GM12878 (cell line): Measurements from ENCODE around the gene MYCN. TPM values are rescaled to one million over a fixed set of nuclear protein-coding genes. Genes with fewer than 3 reads are reported as not detected.

Source experiments
- ATAC-seq: fragments of 200-7000 bp; cut with Tn5 transposase; 3 replicates; pipeline ENCODE4 v1.9.1; 2020; ENCODE audit warnings: mild to moderate bottlenecking, moderate library complexity
- BruUV-seq: library from RNA; stranded (reverse); fragments of 400-500 nt; replicated peaks from 2 replicates; lab custom pipeline; 2021; lab: Mats Ljungman, UMichigan
- CTCF ChIA-PET: fragments of 300-600 bp; sonication (Branson Sonifier 250); formaldehyde crosslinking; extraction: SDS; loops from one replicate; lab custom pipeline; 2021; ENCODE audit warnings: inconsistent platforms; lab: Yijun Ruan, JAX
- POLR2A ChIA-PET: fragments of 350-600 bp; formaldehyde crosslinking; extraction: SDS; loops from one replicate; lab custom pipeline; 2021; ENCODE audit warnings: inconsistent platforms; lab: Charles Lee
- RAD21 ChIA-PET: fragments of 300-600 bp; sonication (Branson Sonifier 250); formaldehyde crosslinking; loops from one replicate; lab custom pipeline; 2023; ENCODE audit warnings: antibody characterized with exemption; ENCODE audit not compliant: unreplicated experiment; lab: Charles Lee
- SMC1A ChIA-PET: fragments of 300-600 bp; sonication (Branson Sonifier 250); formaldehyde crosslinking; loops from one replicate; lab custom pipeline; 2023; ENCODE audit not compliant: unreplicated experiment, uncharacterized antibody; lab: Charles Lee
- DNase-seq: peaks from one replicate; pipeline ENCODE4 v3.0.0-alpha.2; 2011; ENCODE audit warnings: low read depth, low spot score
- FAIRE-seq: peaks from 3 replicates; lab custom pipeline; 2011; peaks lifted over from hg19 to GRCh38; lab: Jason Lieb, UNC
- H2AFZ ChIP-seq: 2 replicates; pipeline ENCODE4 v1.6.0; 2011; ENCODE audit warnings: low read depth, low read length, control low read depth; ENCODE audit not compliant: control insufficient read depth
- H3K27ac ChIP-seq: 2 replicates; pipeline ENCODE4 v1.5.1; 2011; ENCODE audit warnings: control low read depth; ENCODE audit not compliant: control insufficient read depth, insufficient read depth
- H3K27me3 ChIP-seq, 2 experiments: replicated peaks in 1 of 2; 2 replicates each; pipeline versions ENCODE4 v1.6.0 to v1.6.1; 2011; ENCODE audit warnings: low read length in 1 of 2; ENCODE audit not compliant: control insufficient read depth in 2 of 2, insufficient read depth in 2 of 2
- H3K36me3 ChIP-seq, 2 experiments: 2 replicates each; pipeline ENCODE4 v1.5.1; 2011; ENCODE audit warnings: low read length in 1 of 2; ENCODE audit not compliant: control insufficient read depth in 2 of 2, insufficient read depth in 2 of 2
- H3K4me1 ChIP-seq: 2 replicates; pipeline ENCODE4 v1.6.1; 2011; ENCODE audit warnings: mild to moderate bottlenecking, low read length, moderate library complexity, mixed read lengths; ENCODE audit not compliant: control insufficient read depth, insufficient read depth
- H3K4me2 ChIP-seq: 2 replicates; pipeline ENCODE4 v1.6.0; 2011; ENCODE audit warnings: control low read depth; ENCODE audit not compliant: control insufficient read depth, insufficient read depth
- H3K4me3 ChIP-seq: fragments of 200-600 bp; sonication (generic); 2 replicates; pipeline ENCODE4 v1.5.1; 2016
- H3K79me2 ChIP-seq: 2 replicates; pipeline ENCODE4 v1.6.0; 2011; ENCODE audit warnings: low read length; ENCODE audit not compliant: control insufficient read depth, insufficient read depth
- H3K9ac ChIP-seq: 2 replicates; pipeline ENCODE4 v1.8.0; 2011; ENCODE audit warnings: low read length, control low read depth, mixed read lengths; ENCODE audit not compliant: control insufficient read depth, insufficient read depth
- H3K9me3 ChIP-seq: replicated peaks from 3 replicates; pipeline ENCODE4 v1.5.1; 2011; ENCODE audit warnings: mild to moderate bottlenecking, low read length; ENCODE audit not compliant: control insufficient read depth, insufficient read depth
- H4K20me1 ChIP-seq: 2 replicates; pipeline ENCODE4 v1.6.0; 2011; ENCODE audit not compliant: control insufficient read depth, insufficient read depth
- EGR1 ChIP-seq, 2 experiments: IDR thresholded peaks; 1 replicate in 1 of 2; 2 replicates in 1 of 2; pipeline ENCODE4 v1.6.1; 2011 to 2012; ENCODE audit warnings: low read depth in 2 of 2, low read length in 2 of 2, borderline replicate concordance in 1 of 2, mild to moderate bottlenecking in 1 of 2, moderate library complexity in 1 of 2
- RCOR1 ChIP-seq: conservative IDR thresholded peaks from 2 replicates; pipeline ENCODE4 v1.6.1; 2012; ENCODE audit warnings: low read depth, low read length, improper control_type of control experiment
- STAT3 ChIP-seq: IDR thresholded peaks from 2 replicates; pipeline ENCODE4 v1.6.1; 2011; ENCODE audit warnings: low read depth, low read length, improper control_type of control experiment
- WGBS: methylation state at CpG from one replicate; pipeline ENCODE4 v1.1.6; 2016; ENCODE audit warnings: low lambda C conversion rate; ENCODE audit not compliant: insufficient replicate concordance, insufficient coverage; ENCODE audit errors: missing lambda C conversion rate; 5-methylcytosine and 5-hydroxymethylcytosine counted together
- in situ Hi-C: fragments of 300-500 bp; cut with MboI; formaldehyde crosslinking; loops from 9 replicates; pipeline ENCODE4 v1.14.3; 2018; ENCODE audit warnings: mixed read lengths
- intact Hi-C: fragments of 100-400 bp; cut with micrococcal nuclease; formaldehyde crosslinking; loops from one replicate; pipeline ENCODE4 v1.14.2; 2022; ENCODE audit not compliant: unreplicated experiment
- polyA plus RNA-seq, 11 experiments: library from polyadenylated mRNA; depleted of rRNA in 4 of 11; unstranded in 6 of 11; stranded (reverse) in 5 of 11; fragments of >200 nt; fragmentation: Nextera tagmentation in 4 of 11; fragmentation: Illumina TruSeq in 1 of 11; extraction: Ambion mirVana in 4 of 11; extraction: Trizol in 1 of 11; gene quantifications; 1 replicate in 1 of 11; 2 replicates in 10 of 11; pipeline versions ENCODE4 v1.2.1 to v1.2.3, GENCODE V29; 2011 to 2016; ENCODE audit warnings: inconsistent platforms in 2 of 11, missing spikeins in 2 of 11, low read depth in 1 of 11
- total RNA-seq, 4 experiments: library from RNA; depleted of rRNA in 3 of 4; stranded (reverse); fragments of >200 nt in 3 of 4; fragmentation: Illumina TruSeq in 1 of 4; extraction: Trizol in 1 of 4; gene quantifications; 2 replicates each; pipeline versions ENCODE4 v1.2.1 to v1.2.3, GENCODE V29; 2013 to 2021
- TF ChIP-seq, protein P1 (sequence below): fragments of 150-350 bp; IDR thresholded peaks from 2 replicates; pipeline ENCODE4 v1.6.1; 2016; ENCODE audit warnings: low read depth, low read length
- TF ChIP-seq, protein P2 (sequence below): IDR thresholded peaks from 2 replicates; pipeline ENCODE4 v1.6.1; 2012; ENCODE audit warnings: low read depth, low read length, improper control_type of control experiment

Gene MYCN
- total and polyA plus RNA-seq, 10 of the 15 experiments (the other 5 are each of a cell fraction or from before 2014, with no cell fraction given) = not detected

DNA sequence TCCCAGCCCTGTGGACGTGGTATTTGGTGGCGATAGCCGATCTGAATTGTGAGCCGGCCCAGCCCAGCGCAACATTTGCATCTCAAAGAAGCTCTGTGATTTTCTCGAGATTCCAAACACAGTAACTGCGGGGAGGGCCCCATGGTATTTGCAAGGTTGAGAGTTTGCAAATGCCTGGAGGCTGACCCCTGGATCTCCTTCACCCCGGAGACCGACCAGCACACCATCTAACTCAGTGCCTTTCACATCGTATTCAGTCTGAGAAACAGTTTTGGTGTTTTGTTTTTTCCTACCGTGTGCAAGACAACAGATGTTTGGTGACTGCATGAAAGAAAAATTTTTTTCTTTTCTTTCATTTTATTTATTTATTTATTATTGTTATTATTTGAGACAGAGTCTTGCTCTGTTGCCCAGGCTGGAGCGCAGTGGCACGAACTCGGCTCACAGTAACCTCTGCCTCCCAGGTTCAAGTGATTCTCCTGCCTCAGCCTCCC is 40.3 kb downstream of the MYCN start:
- no TSS peak for BruUV-seq
- no peak for DNase-seq
- H3K27ac ChIP-seq = no peak overlapping the region
- WGBS = 67% methylated on average over 14 of the region's 14 CpGs
- ATAC-seq = no peak
- H3K27me3 ChIP-seq = peaks cover 0 to 2% of the 10 kb centered on the region in 2 experiments; a peak in 1 of 4 replicates
- no peaks in the 10 kb centered on the region for H3K4me1 ChIP-seq
- SMC1A ChIA-PET = no interaction called here
- H4K20me1 ChIP-seq = no peaks in the 10 kb centered on the region
- H3K9ac ChIP-seq = no peak overlapping the region
- RAD21 ChIA-PET = no interaction called here
- POLR2A ChIA-PET = no interaction called here
- CTCF ChIA-PET = no interaction called here
- H3K79me2 ChIP-seq = no peaks in the 10 kb centered on the region
- TF ChIP-seq, protein P1, sequence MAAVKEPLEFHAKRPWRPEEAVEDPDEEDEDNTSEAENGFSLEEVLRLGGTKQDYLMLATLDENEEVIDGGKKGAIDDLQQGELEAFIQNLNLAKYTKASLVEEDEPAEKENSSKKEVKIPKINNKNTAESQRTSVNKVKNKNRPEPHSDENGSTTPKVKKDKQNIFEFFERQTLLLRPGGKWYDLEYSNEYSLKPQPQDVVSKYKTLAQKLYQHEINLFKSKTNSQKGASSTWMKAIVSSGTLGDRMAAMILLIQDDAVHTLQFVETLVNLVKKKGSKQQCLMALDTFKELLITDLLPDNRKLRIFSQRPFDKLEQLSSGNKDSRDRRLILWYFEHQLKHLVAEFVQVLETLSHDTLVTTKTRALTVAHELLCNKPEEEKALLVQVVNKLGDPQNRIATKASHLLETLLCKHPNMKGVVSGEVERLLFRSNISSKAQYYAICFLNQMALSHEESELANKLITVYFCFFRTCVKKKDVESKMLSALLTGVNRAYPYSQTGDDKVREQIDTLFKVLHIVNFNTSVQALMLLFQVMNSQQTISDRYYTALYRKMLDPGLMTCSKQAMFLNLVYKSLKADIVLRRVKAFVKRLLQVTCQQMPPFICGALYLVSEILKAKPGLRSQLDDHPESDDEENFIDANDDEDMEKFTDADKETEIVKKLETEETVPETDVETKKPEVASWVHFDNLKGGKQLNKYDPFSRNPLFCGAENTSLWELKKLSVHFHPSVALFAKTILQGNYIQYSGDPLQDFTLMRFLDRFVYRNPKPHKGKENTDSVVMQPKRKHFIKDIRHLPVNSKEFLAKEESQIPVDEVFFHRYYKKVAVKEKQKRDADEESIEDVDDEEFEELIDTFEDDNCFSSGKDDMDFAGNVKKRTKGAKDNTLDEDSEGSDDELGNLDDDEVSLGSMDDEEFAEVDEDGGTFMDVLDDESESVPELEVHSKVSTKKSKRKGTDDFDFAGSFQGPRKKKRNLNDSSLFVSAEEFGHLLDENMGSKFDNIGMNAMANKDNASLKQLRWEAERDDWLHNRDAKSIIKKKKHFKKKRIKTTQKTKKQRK = no peak
- TF ChIP-seq RCOR1 = no peak
- no peak for TF ChIP-seq STAT3
- TF ChIP-seq, protein P2, sequence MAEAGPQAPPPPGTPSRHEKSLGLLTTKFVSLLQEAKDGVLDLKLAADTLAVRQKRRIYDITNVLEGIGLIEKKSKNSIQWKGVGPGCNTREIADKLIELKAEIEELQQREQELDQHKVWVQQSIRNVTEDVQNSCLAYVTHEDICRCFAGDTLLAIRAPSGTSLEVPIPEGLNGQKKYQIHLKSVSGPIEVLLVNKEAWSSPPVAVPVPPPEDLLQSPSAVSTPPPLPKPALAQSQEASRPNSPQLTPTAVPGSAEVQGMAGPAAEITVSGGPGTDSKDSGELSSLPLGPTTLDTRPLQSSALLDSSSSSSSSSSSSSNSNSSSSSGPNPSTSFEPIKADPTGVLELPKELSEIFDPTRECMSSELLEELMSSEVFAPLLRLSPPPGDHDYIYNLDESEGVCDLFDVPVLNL = no peak
- no peak for TF ChIP-seq EGR1 (IDR thresholded peaks at IDR 0.05; ENCODE audit: borderline replicate concordance in 1 of 2, low read depth in 2 of 2, low read length in 2 of 2)
- FAIRE-seq = no peak
- in situ Hi-C loops (no loop called here), intact Hi-C loops (no loop called here)
- no peak overlapping the region for H2AFZ ChIP-seq
- no peaks in the 10 kb centered on the region for H3K9me3 ChIP-seq
- H3K4me2 ChIP-seq = no peak overlapping the region
- H3K4me3 ChIP-seq = no peak overlapping the region
- no peaks in the 10 kb centered on the region for H3K36me3 ChIP-seq
